GM21529 (cell line): ENCODE results near the gene OPN1SW.

Experiments used
- ATAC-seq: cut with Tn5 transposase; IDR thresholded peaks from one replicate; pipeline ENCODE4 v1.9.1; 2021; ENCODE audit not compliant: unreplicated experiment

Gene OPN1SW

GRCh38 chr7:128735436-128735835 is 40.2 kb downstream of the OPN1SW start:
- ATAC-seq, result no peak

DNA sequence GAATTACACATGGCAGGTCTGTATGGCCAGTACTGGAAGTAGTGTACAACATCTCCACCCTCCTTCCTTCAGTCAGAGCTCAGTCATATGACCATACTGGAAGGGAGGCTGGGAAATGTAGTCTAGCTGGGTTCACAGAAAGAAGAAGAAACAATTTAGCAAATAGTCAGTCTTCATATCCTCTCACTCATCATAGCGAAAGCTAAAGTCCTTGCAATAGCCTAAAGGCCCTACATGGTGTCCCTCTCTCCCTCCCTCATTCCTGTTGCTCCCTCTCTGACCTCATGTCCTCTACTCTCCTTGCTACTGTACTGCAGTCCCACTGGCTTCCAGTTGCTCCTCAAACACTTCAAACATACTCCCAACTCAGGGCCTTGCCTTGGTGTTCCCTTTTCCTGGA is 40.7 kb downstream of the OPN1SW start:
- ATAC-seq, result no peak

- no peak for ATAC-seq
These were observed 42.3 kb downstream of the OPN1SW start for GRCh38 chr7:128733278-128733645.

DNA sequence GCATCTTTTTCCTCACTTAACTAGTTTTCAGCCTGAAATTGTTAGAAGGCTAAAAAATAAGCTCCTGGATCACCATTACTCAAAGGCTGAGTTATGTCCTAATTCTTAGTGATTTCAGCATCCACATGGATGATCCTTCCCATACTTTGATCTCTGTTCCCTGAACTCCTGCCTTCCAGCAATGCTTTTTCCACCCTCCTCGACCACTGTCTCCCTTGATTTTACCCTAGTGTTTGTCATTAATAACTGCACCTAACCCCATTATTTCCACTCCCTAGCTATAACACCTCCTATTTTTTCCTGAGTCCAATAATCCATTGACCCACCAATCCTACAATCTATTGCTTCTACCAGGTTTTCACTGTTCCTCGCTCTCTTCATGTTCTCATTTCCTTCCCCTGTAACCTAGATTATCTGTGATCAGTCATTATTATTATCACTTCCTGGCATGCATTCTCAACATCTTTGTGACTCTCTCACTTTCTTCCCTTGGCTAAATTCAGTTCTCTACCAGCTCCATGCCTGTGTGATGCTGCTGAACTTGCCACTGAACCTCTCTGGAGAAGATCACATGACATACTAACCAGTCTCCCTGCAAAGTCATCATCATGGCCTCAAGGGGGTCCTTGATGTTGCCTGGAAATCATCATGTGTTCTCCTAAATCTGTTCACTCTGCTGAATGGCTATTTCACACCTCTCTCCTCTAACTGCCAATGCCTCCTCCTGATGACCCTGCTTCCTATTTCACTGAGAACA is 42.9 kb downstream of the OPN1SW start:
- ATAC-seq, result no peak

DNA sequence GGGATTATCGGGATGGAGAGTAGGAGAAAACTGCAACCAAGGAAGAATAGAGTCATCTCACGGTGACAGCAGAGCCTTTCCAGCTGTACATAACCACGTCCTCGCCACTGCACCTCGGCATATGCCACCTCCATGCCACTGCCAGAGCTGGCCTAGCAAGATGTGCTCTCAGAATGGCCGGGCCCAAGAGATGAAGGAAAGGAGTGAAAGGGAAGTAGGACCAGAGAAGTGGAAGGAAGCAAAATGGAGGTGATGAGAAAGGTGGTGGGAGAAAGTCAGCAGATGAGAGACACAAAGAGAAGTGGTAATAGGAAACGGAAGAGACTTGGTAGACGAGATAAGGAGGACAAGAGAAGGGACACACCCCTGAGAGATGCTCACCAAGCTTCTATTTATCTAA is 44.4 kb downstream of the OPN1SW start:
- ATAC-seq, result no peak

- ATAC-seq, result no peak
These were observed 46.1 kb downstream of the OPN1SW start for GRCh38 chr7:128729494-128729893.

DNA sequence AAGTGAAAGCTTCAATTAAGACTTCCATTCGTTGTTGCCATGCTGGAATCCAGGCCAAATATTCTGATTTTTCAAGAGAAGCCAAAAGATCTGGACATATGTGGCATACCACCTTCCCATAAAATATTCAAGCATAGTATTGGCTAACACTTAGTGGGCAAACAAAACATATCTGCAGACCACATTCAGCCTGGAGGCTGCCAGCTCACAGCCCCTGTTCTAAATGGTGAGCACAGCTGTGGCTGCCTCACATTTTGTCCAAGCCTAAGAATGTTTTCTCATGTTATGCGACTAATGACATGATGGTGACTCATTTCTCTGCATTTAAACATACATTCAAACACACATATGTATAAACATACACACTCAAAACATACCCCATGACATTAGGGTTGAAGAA is 47.0 kb downstream of the OPN1SW start:
- no peak for ATAC-seq

DNA sequence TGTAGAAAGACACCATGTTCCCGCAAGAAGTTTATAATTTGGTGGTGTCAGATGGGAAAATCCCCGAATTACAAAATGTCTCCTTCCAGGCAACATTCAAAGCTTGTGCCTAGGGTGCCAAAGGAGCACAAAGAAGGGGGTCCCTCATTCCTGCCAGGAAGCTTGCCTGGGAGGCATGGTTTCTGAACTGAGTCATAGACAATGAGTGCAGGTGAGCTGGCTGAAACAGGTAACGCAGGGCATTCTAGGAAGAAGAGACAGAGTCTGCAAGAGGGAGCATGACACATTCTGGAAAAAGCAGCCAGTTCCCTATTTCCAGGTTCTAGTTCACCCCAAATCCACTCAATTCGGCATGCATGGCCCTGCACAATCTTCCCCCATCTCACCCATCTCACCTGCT is 48.4 kb downstream of the OPN1SW start:
- ATAC-seq, result no peak

DNA sequence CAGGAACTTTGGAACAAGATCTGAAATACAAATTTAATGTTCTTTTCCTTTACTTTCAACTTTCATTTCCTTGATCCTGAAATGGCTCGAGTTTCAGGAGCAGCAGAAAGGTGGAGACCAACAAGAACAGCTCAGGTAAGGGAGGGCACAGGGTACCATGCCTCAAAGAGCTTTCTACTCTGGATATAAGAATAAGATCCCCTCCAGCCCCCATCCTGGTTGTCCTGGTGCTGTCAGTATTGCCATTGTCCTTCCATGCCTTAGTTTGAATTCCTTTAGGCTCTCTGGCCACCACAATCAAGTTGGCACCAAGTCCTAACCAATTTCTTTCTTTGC is 48.9 kb downstream of the OPN1SW start:
- no peak for ATAC-seq

- ATAC-seq, result no peak
These were observed 49.4 kb downstream of the OPN1SW start for GRCh38 chr7:128726059-128726736.

GRCh38 chr7:128725531-128725930 is 50.1 kb downstream of the OPN1SW start:
- no peak for ATAC-seq

DNA sequence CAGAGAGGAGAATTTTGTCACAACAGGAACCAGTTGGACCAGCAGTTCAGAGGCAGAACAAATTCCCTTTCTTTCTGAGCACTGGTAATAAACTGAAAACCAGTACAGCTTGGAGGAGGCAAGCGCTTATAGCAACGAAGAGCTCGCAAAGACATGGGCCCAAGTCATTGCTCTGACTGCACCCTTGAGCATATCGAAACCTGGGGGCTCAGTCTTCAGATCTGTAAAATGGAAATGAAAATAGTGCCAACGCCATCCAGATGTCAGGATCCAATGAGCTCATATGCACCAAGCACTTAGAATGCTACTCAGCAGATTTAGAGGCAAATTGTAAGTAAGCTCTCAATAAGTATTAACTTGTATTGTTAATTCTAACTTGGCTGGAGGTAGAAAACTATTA is 50.9 kb downstream of the OPN1SW start:
- no peak for ATAC-seq
